Activated naive CD4-positive, alpha-beta T cell treated with anti-CD3 and anti-CD28 coated beads, Interleukin-2, amount 50 U/mL, for 72 hours (primary cell): ENCODE results near the gene RAD51B. TPM values are rescaled to one million over a fixed set of nuclear protein-coding genes. Genes with fewer than 3 reads are reported as not detected.

ENCODE experiments used
- ATAC-seq, 2 donors: fragments of 150-1000 bp; cut with Tn5 transposase; 2 replicates each; pipeline ENCODE4 v1.10.0; 2021; ENCODE audit warnings: mild to moderate bottlenecking in 2 of 2, moderate library complexity in 2 of 2
- DNase-seq, 2 donors: peaks; one replicate each; pipeline ENCODE4 v3.0.0; 2021 to 2022; ENCODE audit warnings: low spot score in 2 of 2
- H3K27ac Mint-ChIP-seq, 2 donors: one replicate each; pipeline ENCODE4 v1.8.0; 2022; ENCODE audit warnings: mild to moderate bottlenecking in 2 of 2, mixed read lengths in 2 of 2
- H3K36me3 Mint-ChIP-seq, 2 donors: one replicate each; pipeline ENCODE4 v1.8.0; 2022; ENCODE audit warnings: mixed read lengths in 2 of 2
- H3K9me3 Mint-ChIP-seq, 2 donors: one replicate each; pipeline ENCODE4 v1.8.0; 2022; ENCODE audit warnings: mixed read lengths in 2 of 2
- total RNA-seq, 2 donors: library from RNA; stranded (reverse); gene quantifications; one replicate each; pipeline ENCODE4 v1.2.3, GENCODE V29; 2022

Gene RAD51B
- total RNA-seq, 2 donors from 2014 or later: 36.5 to 53.0 TPM

DNA sequence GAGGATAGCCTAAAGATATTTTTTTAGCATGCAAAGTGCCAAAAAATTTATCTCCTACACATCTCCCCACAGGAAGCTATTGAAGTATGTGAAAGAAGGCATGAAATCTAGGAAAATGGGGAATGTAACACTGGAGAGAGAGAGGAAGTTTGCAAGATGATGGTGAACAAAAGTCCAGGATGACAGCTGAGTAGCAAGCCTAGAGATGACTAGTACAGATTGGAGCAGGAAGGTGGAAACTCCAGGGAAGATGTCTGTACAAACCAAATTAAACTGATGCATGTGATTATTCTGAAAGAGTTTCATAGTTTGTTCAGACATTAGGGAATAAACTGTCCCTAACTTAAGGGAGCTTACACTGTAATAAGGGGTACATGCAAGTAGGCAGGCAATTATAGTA, 99.3 kb downstream of the RAD51B start:
- no peaks in the 10 kb centered on the region for H3K9me3 Mint-ChIP-seq
- DNase-seq (no peak), ATAC-seq (no peak)
- peaks cover 0 to under 1% of the 10 kb centered on the region in 2 donors for H3K36me3 Mint-ChIP-seq
- H3K27ac Mint-ChIP-seq: no peak overlapping the region

DNA sequence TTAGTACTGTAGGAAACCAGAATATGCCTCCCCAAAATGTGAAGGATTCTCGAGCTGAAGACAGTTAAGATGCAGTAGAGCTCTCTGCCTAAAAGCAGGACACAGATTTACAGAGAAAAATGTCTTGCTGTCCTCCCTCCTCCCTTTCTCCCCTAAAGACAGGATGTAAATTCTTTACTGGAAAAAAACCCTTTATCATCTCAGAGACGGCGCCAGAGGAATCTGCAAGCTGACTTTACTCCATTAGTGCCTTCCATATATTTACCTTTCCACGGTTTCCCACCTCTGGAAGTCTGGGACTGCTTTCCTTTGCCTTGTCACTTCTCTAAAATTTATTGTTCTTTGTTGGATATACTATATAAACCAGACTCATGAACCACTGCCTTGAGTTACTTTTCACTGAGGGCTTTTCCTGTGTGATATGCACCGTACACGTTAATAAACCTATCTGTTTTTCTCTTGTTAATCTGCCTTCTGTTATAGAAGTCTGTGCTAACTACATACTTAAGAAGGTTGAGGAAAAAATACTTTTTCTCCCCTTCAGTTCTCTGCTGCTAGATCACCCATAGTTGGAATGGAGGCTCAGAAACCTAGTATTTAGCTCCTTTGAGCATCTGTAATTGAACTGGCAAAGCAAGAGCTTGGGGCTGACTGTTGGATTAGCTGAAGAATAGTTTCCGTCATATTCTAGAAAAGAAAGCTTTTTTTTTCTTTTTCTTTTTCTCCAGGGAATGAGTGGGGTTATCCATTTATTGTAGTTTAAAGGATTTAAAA, 99.9 kb downstream of the RAD51B start:
- Mint-ChIP-seq H3K27ac (no peak overlapping the region), H3K9me3 (peaks cover 0 to 4% of the 10 kb centered on the region in 2 donors), H3K36me3 (peaks cover 6% of the 10 kb centered on the region in 2 donors)
- DNase-seq (no peak), ATAC-seq (no peak)

DNA sequence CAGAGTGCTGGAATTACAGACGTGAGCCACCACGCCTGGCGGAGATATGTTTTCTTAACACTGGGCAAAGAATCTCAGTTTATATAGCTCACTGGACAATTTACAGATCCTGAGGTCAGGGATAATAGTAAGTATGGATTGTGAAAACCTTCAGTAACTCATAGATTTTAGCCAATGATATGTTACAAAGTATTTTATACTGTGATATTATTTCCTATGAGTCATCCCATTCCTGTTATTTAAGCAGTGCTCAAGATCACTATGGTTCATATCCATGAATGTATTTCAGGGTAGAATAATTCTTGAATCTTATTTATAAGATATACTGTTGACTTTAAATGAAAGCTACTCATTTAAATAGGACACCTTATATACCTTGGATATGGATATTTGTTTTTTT, 107.2 kb downstream of the RAD51B start:
- peaks cover 33 to 45% of the 10 kb centered on the region in 2 donors for H3K36me3 Mint-ChIP-seq
- no peak overlapping the region for H3K27ac Mint-ChIP-seq
- H3K9me3 Mint-ChIP-seq: peaks cover 23 to 26% of the 10 kb centered on the region in 2 donors
- DNase-seq (no peak), ATAC-seq (no peak)

DNA sequence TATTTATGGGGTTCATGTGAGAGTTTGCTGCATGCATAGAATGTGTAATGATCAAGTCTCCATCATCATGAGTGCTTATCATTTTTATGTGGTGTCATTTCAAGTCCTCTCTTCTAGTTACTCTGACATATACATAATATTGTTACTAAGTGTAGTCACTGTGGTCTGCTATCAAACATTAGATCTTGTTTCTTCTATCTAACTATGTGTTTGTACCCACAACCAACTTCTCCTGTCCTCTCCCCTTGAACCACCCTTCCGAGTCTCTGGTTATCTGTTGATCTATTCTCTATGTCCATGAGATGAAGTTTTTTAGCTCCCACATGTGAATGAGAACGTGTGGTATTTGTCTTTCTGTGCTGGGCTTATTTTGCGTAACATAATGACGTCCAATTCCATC, 107.7 kb downstream of the RAD51B start:
- DNase-seq: no peak
- Mint-ChIP-seq H3K9me3 (peaks cover 23 to 26% of the 10 kb centered on the region in 2 donors), H3K36me3 (peaks cover 33 to 45% of the 10 kb centered on the region in 2 donors), H3K27ac (peak overlapping the region in 1 of 2 donors; percentile 56)
- no peak for ATAC-seq

DNA sequence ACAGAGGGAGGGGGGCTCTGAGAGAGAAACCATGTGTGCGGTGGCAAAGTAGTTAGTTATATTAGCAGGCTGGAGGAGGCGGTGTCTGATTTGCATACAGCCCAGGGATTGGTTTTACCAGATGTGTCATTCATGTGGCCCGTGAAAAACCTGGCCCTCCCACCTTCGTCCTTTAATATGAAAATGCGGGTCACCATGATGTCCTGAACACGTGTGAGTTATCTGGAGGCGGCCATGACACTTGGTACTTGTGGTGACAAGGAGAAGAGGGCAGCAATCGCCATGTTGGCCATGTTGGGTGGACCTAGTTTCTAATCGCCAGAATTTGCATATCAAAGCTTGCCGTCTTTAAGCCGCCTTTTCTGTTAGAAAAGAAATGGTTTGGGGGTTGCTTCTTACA, 108.8 kb downstream of the RAD51B start:
- Mint-ChIP-seq H3K27ac (no peak overlapping the region), H3K9me3 (peaks cover 23 to 26% of the 10 kb centered on the region in 2 donors), H3K36me3 (peaks cover 33 to 45% of the 10 kb centered on the region in 2 donors)
- DNase-seq (no peak), ATAC-seq (no peak)

DNA sequence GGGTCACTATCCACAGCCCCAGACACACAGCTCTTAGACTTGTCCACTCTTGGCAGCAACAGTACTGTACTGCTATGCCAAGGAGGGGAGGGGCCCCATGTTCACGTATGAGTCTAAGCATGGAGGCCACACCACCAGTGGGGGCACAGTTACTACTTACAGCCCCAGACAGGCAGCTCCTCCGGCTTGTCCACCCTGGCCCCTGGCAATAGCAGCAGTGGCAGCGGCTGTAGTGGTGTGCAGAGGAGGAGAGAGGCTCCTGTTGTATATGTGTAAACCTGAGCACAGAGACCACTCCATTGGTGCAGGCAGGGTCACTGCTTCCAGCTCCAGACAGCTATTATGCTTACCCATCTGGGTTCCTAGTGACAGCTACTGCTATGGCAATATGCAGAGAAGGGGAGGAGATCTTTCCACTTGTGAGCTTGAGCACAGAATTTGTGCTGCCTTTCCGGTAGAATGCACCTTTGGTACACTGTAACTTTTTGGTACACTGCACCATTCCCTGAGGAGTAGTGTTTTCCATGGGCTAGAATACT, 113.2 kb downstream of the RAD51B start:
- peaks cover 19 to 23% of the 10 kb centered on the region in 2 donors for H3K9me3 Mint-ChIP-seq
- H3K27ac Mint-ChIP-seq: no peak overlapping the region
- H3K36me3 Mint-ChIP-seq: peaks cover 14 to 24% of the 10 kb centered on the region in 2 donors
- ATAC-seq: no peak
- DNase-seq: no peak

DNA sequence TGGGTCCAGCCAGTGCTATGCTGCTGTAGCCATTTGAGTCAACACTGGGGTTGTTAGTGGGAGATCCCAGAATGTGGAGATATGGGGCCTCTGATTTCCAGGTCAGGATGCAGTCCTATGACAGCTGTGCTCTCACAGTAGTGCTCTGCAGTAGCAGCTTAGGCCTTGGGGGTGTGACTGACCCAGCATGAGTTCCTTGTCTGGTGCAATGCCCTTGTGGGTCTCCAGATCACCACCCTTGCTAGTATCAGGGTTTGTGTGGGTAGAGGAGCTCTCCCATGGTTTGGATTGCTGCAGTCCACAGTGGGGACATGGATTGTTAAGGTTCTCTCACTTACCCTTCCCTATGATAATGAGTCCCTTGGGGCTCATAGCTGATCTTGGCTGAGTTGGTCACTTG, 113.7 kb downstream of the RAD51B start:
- peak overlapping the region in 1 of 2 donors; percentile 10 for H3K27ac Mint-ChIP-seq
- H3K36me3 Mint-ChIP-seq: peaks cover 10 to 19% of the 10 kb centered on the region in 2 donors
- peaks cover 15 to 19% of the 10 kb centered on the region in 2 donors for H3K9me3 Mint-ChIP-seq
- no peak for ATAC-seq
- no peak for DNase-seq

DNA sequence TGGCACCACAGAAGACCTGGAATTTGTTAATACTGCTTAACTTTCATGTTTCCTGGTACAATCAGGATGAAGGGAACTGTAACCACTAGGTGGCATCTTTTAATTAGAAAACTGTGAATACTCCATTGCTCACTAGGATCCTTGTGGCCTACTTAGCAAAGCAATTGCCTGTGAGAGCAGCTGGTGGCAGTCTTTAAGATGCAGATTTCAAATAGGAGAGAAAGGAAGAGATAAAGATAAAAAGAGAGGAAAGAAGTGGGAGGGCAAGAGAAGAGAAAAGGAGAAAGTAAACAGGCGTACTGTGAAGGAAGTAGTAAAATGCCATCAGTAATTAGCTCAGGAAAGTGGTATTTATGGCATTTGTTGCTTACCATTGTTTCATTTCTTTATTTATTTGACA, 114.5 kb downstream of the RAD51B start:
- DNase-seq (no peak), ATAC-seq (peak; percentile 57 to 64)
- Mint-ChIP-seq H3K36me3 (peaks cover 10 to 15% of the 10 kb centered on the region in 2 donors), H3K27ac (peak overlapping the region; percentile 10 to 38), H3K9me3 (peaks cover 9 to 13% of the 10 kb centered on the region in 2 donors)

DNA sequence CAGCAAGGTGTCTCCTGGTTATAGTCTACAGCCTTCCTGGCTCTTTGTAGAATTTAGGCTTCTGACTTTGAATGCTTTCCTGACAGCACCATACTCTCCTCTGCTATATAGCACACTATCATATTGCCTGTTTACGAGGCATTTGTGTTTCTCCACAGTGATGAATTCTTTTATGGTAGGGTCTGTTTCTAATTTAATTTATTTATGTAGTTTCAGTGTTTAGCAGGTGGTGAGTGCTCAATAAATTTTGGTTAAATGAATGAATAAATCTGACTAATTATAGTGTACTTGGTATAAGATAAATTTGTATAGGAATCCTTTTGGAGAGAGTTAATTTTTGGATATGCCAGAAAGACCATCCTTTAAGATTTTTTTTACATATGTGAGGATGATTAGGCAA, 115.3 kb downstream of the RAD51B start:
- H3K9me3 Mint-ChIP-seq: peaks cover 3 to 5% of the 10 kb centered on the region in 2 donors
- no peak for DNase-seq
- ATAC-seq: no peak
- peaks cover 7 to 8% of the 10 kb centered on the region in 2 donors for H3K36me3 Mint-ChIP-seq
- H3K27ac Mint-ChIP-seq: no peak overlapping the region

DNA sequence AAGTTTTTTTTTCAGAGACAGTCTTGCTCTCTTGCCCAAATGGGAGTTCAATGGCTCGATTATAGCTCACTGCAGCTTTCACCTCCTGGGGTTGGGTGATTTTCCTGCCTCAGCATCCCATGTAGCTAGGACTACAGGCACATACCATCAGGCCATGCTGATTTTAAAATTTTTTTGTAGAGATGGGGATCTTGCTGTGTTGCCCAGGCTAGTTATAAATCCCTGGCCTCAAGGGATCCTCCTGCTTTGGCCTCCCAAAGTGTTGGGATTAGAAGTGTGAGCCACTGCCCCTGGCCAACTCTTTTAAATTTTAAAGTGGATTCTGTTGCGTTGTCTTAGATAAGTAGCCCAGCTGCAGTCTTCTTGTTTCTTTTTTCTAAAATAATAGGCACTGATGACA, 115.8 kb downstream of the RAD51B start:
- Mint-ChIP-seq H3K9me3 (peaks cover 0 to 2% of the 10 kb centered on the region in 2 donors), H3K36me3 (peaks cover 2% of the 10 kb centered on the region in 2 donors), H3K27ac (no peak overlapping the region)
- ATAC-seq (no peak), DNase-seq (no peak)

DNA sequence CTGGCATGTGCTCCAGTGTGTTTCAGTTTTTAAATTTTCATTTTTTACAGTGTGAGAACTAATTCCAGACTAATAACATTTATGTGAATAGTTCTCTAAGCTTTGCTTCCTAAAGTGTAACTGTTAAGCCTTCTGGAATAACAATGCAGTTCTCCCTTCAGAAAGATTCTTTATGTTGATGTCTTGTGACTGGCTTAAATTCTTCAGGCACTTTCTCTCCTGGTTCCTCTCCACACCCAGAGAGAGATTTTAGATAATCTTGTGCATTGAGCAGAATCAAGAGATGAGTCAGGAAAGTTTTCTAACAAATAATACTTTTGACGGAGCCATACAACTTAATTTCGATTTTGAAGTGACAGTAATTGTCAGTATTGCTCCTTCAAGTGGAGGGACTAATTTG, 118.5 kb downstream of the RAD51B start:
- no peaks in the 10 kb centered on the region for H3K36me3 Mint-ChIP-seq
- no peaks in the 10 kb centered on the region for H3K9me3 Mint-ChIP-seq
- no peak overlapping the region for H3K27ac Mint-ChIP-seq
- no peak for DNase-seq
- ATAC-seq: no peak

DNA sequence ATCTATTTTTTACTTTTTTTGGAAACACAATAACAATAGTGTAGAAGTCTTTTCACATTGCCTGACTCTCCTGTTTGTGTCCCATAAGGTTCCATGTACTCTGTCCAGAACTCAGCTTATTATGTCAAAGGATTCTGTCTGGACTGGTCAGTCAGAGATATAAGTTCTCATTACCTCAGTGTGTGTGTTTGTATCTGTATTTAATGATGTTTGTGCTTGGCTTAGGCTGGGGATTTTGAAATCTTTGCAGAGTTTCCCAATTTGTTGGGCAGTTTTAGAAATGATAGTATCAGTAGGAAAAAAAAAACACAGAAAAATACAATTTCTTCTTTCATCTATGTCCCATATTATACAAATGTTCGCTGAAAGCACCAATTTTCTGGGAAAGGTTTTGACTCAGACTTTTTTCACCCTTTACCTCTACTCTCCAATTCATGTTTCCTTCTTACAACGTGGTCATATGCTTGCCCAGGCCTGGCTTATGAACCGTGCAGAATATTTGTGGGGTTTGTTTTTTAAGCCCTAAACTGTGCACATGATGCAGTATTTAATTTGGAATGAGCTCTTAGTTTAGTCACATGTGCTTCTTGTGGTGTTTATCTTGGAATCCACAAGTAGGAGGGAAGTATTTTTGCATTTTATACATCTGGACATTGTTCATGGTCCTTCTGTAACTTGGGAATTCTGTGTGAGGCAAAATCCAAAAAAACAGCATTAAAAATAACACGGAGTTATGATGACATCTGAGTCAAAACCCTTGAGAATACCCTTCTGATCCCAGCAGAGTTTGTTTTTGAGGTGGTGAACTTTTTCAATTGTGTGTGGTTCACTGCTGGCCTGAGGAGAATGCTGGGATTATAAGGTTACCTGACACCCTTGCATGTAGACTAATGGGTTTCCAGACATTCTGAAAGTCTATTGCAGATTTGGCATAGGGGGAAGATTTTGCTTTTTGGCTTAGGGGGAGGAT, 121.2 kb downstream of the RAD51B start:
- Mint-ChIP-seq H3K9me3 (no peaks in the 10 kb centered on the region), H3K27ac (peak overlapping the region in 1 of 2 donors; percentile 6), H3K36me3 (no peaks in the 10 kb centered on the region)
- ATAC-seq (no peak), DNase-seq (no peak)

DNA sequence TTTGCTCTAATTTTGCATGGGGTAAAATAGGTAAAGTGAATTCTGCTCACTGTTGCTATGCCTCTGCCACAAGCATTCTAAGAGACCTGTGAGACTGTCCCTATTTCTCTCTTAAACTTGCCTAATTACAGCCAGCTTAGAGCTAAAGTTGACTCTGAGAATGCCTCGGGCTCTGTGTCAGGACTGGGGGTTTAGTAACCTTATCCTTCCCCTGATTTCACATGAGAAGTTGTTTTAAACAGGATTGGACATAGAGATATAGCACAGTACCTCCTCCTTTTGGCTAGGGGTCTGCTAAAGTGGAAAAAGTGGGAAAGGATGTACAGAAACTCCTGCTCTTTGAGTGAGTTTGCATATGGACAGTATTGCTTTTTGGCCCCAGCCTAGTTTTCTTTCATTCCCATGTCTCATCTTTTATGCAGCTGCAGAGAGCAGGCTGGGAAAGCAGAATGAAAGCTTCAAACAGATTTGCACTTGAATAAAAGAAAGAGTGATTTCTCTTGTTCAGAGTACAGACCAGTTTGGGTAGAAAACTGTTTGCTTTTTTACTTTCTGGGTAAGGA, 122.0 kb downstream of the RAD51B start:
- no peak overlapping the region for H3K27ac Mint-ChIP-seq
- ATAC-seq: no peak
- no peak for DNase-seq
- H3K36me3 Mint-ChIP-seq: no peaks in the 10 kb centered on the region
- H3K9me3 Mint-ChIP-seq: no peaks in the 10 kb centered on the region

DNA sequence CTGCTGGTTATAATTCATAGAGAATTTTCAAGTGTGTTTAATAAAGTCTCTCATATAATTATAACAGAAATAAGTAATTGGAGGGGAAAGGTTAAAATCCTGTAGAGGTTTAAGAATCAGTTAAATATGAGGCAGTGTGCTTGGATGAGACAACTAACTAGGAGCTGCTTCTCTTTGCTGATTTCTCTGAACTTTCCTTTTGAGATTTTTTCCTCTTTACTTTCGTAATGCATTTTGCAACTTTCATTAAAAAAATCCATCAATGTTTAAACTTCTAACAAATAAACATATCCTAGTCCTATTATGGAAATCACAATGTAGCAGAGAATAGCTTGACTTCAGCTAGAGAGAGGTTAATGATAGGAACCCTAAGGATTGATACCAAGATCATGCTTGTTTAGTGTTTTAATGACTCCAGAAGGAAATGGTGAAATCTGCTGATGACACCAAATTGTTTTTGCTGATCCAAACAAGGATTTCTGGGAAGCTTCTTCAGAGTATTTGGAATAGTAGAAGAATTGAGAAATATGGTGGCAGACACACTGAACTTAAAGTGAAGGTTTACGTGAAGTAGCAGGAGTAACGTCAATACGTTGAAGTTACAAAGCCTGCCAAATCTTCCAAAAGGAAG, 122.6 kb downstream of the RAD51B start:
- H3K27ac Mint-ChIP-seq: no peak overlapping the region
- no peaks in the 10 kb centered on the region for H3K36me3 Mint-ChIP-seq
- DNase-seq (no peak), ATAC-seq (no peak)
- H3K9me3 Mint-ChIP-seq: no peaks in the 10 kb centered on the region

DNA sequence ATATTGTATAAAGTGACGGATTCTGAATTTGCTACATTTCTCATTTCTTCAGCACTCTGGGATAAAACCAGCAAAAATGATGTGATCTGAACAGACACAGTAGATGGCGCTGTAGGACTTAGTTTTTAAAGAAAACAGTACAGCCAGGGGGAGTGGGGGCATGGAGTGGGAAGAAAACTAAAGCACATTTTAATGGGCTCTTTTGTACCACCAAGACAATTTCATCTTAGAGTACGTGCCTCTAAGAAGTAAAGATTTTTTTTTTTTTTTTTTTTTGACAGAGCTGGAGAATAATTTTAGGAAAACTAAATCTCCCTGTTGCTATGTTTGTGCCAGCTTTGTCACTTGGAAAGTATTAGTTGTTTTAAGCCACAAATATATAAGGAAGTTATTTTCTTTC, 124.4 kb downstream of the RAD51B start:
- peak; percentile 41 to 56 for ATAC-seq
- Mint-ChIP-seq H3K9me3 (no peaks in the 10 kb centered on the region), H3K27ac (no peak overlapping the region), H3K36me3 (no peaks in the 10 kb centered on the region)
- peak in 1 of 2 donors; percentile 53 for DNase-seq

DNA sequence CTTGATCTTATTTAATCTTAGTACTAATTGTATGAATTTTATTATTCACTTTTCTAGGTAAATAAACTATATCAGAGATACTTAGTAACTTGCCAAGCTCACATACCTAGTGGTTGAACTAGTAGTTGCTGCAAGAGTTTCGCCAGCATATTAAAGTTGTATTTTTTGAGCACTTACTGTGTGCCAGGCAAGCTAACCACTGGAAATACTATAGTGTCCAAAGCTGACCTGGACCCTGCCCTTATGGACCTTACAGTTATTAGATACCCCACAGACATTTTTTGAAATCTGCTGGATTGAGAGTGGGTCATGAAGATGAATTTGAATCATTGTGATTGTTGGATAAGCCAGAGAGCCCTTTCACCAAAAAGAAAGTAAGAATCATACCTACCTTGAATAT, 125.0 kb downstream of the RAD51B start:
- H3K36me3 Mint-ChIP-seq: no peaks in the 10 kb centered on the region

More for the DNA sequence above, 125.0 kb downstream of the RAD51B start:
- H3K9me3 Mint-ChIP-seq: no peaks in the 10 kb centered on the region
- ATAC-seq (no peak), DNase-seq (no peak)
- no peak overlapping the region for H3K27ac Mint-ChIP-seq
